ENCODE data around the gene AQP5.

DNA sequence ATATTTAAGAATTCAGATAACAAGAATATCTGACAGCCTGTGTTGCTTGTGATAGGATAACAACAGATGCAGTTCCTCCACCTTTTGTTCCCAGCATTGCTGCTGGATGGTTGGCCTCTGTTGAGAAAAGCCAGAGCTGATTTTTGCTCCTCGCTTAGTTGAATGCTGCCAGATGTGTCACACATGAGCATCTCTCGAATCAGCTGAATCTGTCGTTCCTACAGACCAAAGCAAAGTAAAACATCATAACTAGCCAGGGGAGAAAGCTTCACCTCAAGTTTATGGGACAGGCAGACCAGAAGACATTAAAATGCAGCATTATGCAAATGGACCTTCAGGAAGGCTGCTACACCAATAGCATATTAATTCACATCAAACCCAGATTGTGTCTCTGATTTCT, 43.5 kb downstream of the AQP5 start:
- TF ChIP-seq, protein P1, sequence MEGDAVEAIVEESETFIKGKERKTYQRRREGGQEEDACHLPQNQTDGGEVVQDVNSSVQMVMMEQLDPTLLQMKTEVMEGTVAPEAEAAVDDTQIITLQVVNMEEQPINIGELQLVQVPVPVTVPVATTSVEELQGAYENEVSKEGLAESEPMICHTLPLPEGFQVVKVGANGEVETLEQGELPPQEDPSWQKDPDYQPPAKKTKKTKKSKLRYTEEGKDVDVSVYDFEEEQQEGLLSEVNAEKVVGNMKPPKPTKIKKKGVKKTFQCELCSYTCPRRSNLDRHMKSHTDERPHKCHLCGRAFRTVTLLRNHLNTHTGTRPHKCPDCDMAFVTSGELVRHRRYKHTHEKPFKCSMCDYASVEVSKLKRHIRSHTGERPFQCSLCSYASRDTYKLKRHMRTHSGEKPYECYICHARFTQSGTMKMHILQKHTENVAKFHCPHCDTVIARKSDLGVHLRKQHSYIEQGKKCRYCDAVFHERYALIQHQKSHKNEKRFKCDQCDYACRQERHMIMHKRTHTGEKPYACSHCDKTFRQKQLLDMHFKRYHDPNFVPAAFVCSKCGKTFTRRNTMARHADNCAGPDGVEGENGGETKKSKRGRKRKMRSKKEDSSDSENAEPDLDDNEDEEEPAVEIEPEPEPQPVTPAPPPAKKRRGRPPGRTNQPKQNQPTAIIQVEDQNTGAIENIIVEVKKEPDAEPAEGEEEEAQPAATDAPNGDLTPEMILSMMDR (IDR thresholded peaks at IDR 0.05), result no peak
- no peak for TF ChIP-seq POLR2A (IDR thresholded peaks at IDR 0.05)

Measured in gastroesophageal sphincter (tissue), 3 donors.